Glutamatergic neuron (in vitro differentiated cells): ENCODE data around the gene GTF2A1. TPM values are rescaled to one million over a fixed set of nuclear protein-coding genes. Genes with fewer than 3 reads are reported as not detected.

Source experiments
- DNase-seq: peaks from one replicate; pipeline ENCODE4 v3.0.0; 2022
- H3K27ac Mint-ChIP-seq: one replicate; pipeline ENCODE4 v1.8.0; 2020; ENCODE audit warnings: mild to moderate bottlenecking, mixed read lengths, inconsistent platforms; ENCODE audit not compliant: unreplicated experiment
- H3K27me3 Mint-ChIP-seq: one replicate; pipeline ENCODE4 v1.8.0; 2020; ENCODE audit warnings: mild to moderate bottlenecking, moderate library complexity, mixed read lengths, inconsistent platforms; ENCODE audit not compliant: unreplicated experiment
- H3K36me3 Mint-ChIP-seq: one replicate; pipeline ENCODE4 v1.8.0; 2020; ENCODE audit warnings: mild to moderate bottlenecking, mixed read lengths, inconsistent platforms; ENCODE audit not compliant: unreplicated experiment
- H3K4me1 Mint-ChIP-seq: one replicate; pipeline ENCODE4 v1.8.0; 2020; ENCODE audit warnings: mild to moderate bottlenecking, low read depth, mixed read lengths, inconsistent platforms; ENCODE audit not compliant: unreplicated experiment
- H3K4me3 Mint-ChIP-seq: one replicate; pipeline ENCODE4 v1.8.0; 2020; ENCODE audit warnings: mild to moderate bottlenecking, mixed read lengths, inconsistent platforms; ENCODE audit not compliant: unreplicated experiment
- H3K9me3 Mint-ChIP-seq: one replicate; pipeline ENCODE4 v1.8.0; 2020; ENCODE audit warnings: mild to moderate bottlenecking, moderate library complexity, mixed read lengths, inconsistent platforms; ENCODE audit not compliant: unreplicated experiment
- CTCF ChIP-seq: fragments of 200-600 bp; sonication (generic); IDR thresholded peaks from one replicate; pipeline ENCODE4 v1.5.0; 2021; ENCODE audit not compliant: partially characterized antibody, unreplicated experiment
- total RNA-seq: library from RNA; stranded (reverse); fragmentation: NEBNext Ultra II Directional; extraction: Animal tissue kit (Norgen Biotek cat#: 25700); gene quantifications from one replicate; pipeline ENCODE4 v1.2.1, GENCODE V29; 2021; ENCODE audit not compliant: unreplicated experiment

The GTF2A1 gene
- total RNA-seq, 1 donor from 2014 or later, result 62.3 TPM

- Mint-ChIP-seq H3K4me3 (no peak overlapping the region), H3K9me3 (no peaks in the 10 kb centered on the region), H3K4me1 (peaks cover 3% of the 10 kb centered on the region), H3K27me3 (no peaks in the 10 kb centered on the region), H3K36me3 (peaks cover 5% of the 10 kb centered on the region), H3K27ac (no peak overlapping the region)
- no peak for DNase-seq
- no peak for TF ChIP-seq CTCF
These were observed 73.4 kb downstream of the GTF2A1 start for GRCh38 chr14:81147140-81147897.

GRCh38 chr14:81144824-81145603 lies 75.7 kb downstream of the GTF2A1 start:
- Mint-ChIP-seq H3K36me3 (peaks cover 5% of the 10 kb centered on the region), H3K9me3 (no peaks in the 10 kb centered on the region), H3K4me3 (no peak overlapping the region), H3K27ac (no peak overlapping the region), H3K27me3 (no peaks in the 10 kb centered on the region), H3K4me1 (peaks cover 3% of the 10 kb centered on the region)
- no peak for DNase-seq
- TF ChIP-seq CTCF, result no peak

GRCh38 chr14:81143793-81144192 lies 77.0 kb downstream of the GTF2A1 start:
- Mint-ChIP-seq H3K36me3 (peaks cover 5% of the 10 kb centered on the region), H3K4me1 (peaks cover 3% of the 10 kb centered on the region), H3K27ac (no peak overlapping the region)

GRCh38 chr14:81141426-81141825 lies 79.3 kb downstream of the GTF2A1 start:
- H3K9me3 Mint-ChIP-seq, result no peaks in the 10 kb centered on the region
- H3K36me3 Mint-ChIP-seq, result peaks cover 5% of the 10 kb centered on the region
- no peak overlapping the region for H3K4me3 Mint-ChIP-seq
- no peaks in the 10 kb centered on the region for H3K4me1 Mint-ChIP-seq
- DNase-seq, result no peak
- no peaks in the 10 kb centered on the region for H3K27me3 Mint-ChIP-seq
- no peak overlapping the region for H3K27ac Mint-ChIP-seq
- TF ChIP-seq CTCF, result no peak

More at GRCh38 chr14:81143793-81144192, 77.0 kb downstream of the GTF2A1 start:
- Mint-ChIP-seq H3K4me3 (no peak overlapping the region), H3K9me3 (no peaks in the 10 kb centered on the region), H3K27me3 (no peaks in the 10 kb centered on the region)
- DNase-seq, result no peak
- TF ChIP-seq CTCF, result no peak

- Mint-ChIP-seq H3K36me3 (no peaks in the 10 kb centered on the region), H3K27me3 (no peaks in the 10 kb centered on the region), H3K27ac (no peak overlapping the region), H3K4me1 (no peaks in the 10 kb centered on the region), H3K9me3 (no peaks in the 10 kb centered on the region), H3K4me3 (no peak overlapping the region)
- no peak for TF ChIP-seq CTCF
- no peak for DNase-seq
These were observed 82.3 kb downstream of the GTF2A1 start for GRCh38 chr14:81138429-81138828.
